ENCODE measurements around the gene KLHL12.
A peak's percentile ranks its signal among the peaks of the same experiment; 100 is the strongest.

Gene KLHL12

DNA sequence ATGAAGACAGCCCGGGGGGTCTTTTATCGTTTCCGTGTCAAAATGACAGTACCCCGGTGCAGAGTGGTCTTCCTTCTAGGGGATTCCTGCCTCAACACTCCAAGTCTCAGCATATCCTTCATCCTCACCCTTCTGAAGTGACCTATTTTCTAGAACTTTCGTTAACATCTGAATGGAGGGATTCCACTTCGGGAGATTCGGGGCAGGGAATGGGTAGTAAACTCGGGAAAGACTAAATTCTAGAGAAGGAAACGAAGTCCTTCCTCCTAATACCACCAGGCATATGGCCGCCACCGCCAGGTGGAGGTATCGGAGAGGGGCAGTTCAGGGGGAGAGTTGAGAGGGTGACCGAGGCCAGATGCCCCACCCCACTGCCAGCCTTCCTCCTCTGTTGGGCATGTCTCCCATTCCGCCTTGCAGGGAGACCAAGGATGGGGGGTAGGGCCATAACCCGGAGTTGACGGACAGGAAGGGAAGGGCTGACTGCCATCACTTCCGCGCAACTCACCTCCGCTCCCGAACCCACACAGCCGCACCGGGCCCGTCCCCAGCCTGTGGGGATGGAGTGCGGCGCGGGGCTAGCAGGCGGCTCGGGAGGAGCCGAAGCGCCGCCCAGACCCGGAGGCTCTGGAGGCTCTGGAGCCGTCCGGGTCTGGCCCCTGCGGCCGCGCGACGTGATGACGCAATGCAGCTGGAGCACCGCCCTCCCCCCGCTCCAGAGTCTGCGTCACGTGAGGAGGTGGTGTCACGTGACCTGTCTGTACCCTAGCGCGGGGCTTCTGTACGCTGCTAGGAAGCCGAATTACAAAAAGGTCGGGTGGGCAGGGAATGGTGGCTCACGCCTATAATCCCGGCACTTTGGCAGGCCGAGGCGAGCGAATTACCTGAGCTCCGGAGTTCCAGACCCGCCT lies at the start of gene KLHL12:
Gene KLHL12, minus strand, starts transcription at position 654 of the 911 bp plus-strand sequence. CDS start 2,072 bp downstream, outside the sequence.
- peak within 1 kb of the TSS; percentile 92 for H3K4me3 Mint-ChIP-seq
- peak within 1 kb of the TSS; percentile 96 for H3K27ac Mint-ChIP-seq
- peak; percentile 95 for DNase-seq (ENCODE audit: low spot score)
- H3K27me3 Mint-ChIP-seq (ENCODE audit: low read depth), result peaks cover 2% of the 10 kb centered on the region
- no peaks in the 10 kb centered on the region for H3K9me3 Mint-ChIP-seq
- peaks cover 27% of the 10 kb centered on the region for H3K4me1 Mint-ChIP-seq (ENCODE audit: low read depth)
- H3K36me3 Mint-ChIP-seq (ENCODE audit: low read depth), result peaks cover 11% of the 10 kb centered on the region

DNA sequence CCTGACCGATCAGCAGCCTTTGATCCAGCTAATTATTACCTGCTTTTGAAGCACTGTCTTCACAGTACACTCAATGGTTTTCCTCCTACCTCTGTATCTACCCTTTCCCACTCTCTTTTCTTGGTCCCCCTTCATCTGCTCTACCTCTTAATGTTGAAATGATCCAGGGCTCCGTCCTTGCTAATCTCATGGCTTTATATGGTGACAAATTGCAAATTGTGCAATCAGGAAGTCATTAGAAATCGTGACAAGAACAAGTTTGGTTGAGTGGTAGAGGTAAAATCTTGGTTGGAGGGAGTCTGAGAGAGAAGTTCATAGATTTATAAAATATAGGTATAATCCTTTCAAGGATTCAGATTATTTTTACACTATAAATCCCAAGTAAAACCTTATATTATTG lies 49.6 kb upstream of the KLHL12 start:
- no peak for DNase-seq (ENCODE audit: low spot score)
- Mint-ChIP-seq H3K9me3 (no peaks in the 10 kb centered on the region), H3K27me3 (ENCODE audit: low read depth) (peaks cover 51% of the 10 kb centered on the region), H3K4me3 (no peak overlapping the region), H3K4me1 (ENCODE audit: low read depth) (no peaks in the 10 kb centered on the region), H3K36me3 (ENCODE audit: low read depth) (no peaks in the 10 kb centered on the region), H3K27ac (no peak overlapping the region)

DNA sequence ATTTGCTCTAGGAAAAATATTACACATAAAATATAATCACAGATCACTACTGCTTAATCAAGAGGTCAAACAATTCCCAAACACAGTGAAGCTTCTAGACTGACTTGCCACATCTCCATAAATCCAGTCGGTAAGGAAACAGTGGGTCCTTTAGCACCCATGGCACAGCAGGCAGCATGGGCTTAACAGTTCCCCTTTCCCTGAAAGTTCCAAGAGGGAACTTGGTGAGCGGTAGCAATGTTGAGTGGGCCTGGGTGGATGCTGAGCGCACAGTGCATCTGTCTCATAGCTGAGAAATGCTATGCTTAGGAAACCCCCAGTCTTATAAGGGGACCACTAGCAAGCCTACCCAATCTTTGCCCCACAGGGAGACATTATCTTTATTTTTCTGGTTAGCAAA lies 47.8 kb upstream of the KLHL12 start:
- Mint-ChIP-seq H3K27me3 (ENCODE audit: low read depth) (peaks cover 47% of the 10 kb centered on the region), H3K36me3 (ENCODE audit: low read depth) (no peaks in the 10 kb centered on the region)

DNA sequence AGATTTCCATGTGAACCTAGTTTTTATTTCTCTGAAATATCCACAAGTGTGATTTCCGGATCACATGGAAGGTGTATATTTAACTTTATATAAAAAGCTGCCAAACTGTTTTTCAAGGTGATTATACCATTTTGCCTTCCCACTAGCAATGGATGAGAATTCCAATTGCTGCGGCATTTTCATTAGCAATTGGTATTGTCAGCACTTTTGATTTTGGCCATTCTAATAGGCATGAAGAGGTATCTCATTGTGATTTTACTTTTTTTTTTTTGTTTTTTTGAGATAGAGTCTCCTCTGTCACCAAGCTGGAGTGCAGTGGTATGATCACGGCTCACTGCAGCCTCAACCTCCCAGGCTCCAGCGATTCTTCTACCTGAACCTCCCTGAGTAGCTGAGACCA lies 45.0 kb upstream of the KLHL12 start:
- no peak overlapping the region for H3K4me3 Mint-ChIP-seq
- no peak for DNase-seq (ENCODE audit: low spot score)
- no peak overlapping the region for H3K27ac Mint-ChIP-seq
- peaks cover 25% of the 10 kb centered on the region for H3K27me3 Mint-ChIP-seq (ENCODE audit: low read depth)
- H3K36me3 Mint-ChIP-seq (ENCODE audit: low read depth), result no peaks in the 10 kb centered on the region
- no peaks in the 10 kb centered on the region for H3K9me3 Mint-ChIP-seq
- H3K4me1 Mint-ChIP-seq (ENCODE audit: low read depth), result peaks cover 17% of the 10 kb centered on the region

More for the DNA sequence above, 47.8 kb upstream of the KLHL12 start:
- Mint-ChIP-seq H3K27ac (no peak overlapping the region), H3K4me3 (no peak overlapping the region), H3K9me3 (no peaks in the 10 kb centered on the region), H3K4me1 (ENCODE audit: low read depth) (no peaks in the 10 kb centered on the region)
- no peak for DNase-seq (ENCODE audit: low spot score)

DNA sequence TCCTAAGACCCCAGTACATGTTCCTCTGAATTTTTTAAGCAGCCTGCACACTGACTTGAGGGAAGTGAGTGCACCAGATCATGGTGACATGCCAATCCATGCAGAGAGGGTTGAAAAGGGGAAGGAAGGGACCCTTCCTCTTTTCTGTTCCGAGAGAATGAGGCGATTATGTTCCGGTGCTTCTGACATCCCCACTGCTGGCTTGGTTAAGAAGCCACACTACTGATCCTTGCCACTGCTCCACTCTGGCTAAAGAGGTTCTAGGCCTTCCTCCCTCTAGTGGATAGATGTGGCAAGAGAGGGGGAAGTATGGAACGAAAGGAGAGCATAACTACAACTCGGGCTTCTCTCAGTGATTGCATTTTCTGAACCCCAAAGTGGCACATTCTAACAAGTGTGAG lies 41.9 kb upstream of the KLHL12 start:
- Mint-ChIP-seq H3K9me3 (no peaks in the 10 kb centered on the region), H3K4me1 (ENCODE audit: low read depth) (peaks cover 22% of the 10 kb centered on the region), H3K36me3 (ENCODE audit: low read depth) (peaks cover 3% of the 10 kb centered on the region), H3K27me3 (ENCODE audit: low read depth) (peaks cover 9% of the 10 kb centered on the region), H3K4me3 (no peak overlapping the region), H3K27ac (no peak overlapping the region)
- DNase-seq (ENCODE audit: low spot score), result peak; percentile 15

DNA sequence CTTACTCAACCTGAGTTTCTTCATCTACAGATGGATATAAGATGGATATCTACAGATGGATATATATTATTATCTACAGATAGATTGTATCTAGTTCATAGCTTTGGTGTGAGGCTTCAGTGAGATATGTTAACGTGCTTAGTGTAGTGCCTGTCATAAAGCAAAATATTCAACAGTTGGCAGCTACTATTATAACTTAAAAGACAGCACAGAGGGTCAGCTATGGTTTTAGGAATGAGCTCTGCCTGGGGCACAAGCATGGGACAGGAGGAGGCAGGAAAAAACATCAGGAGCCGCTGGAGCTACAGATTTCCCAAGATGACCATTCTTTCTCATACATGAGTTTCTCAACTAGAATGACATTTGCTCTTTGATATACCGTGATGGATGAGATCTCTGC lies 41.3 kb upstream of the KLHL12 start:
- no peak for DNase-seq (ENCODE audit: low spot score)
- Mint-ChIP-seq H3K27ac (peak overlapping the region; percentile 88), H3K27me3 (ENCODE audit: low read depth) (peaks cover 4% of the 10 kb centered on the region), H3K4me3 (peak overlapping the region; percentile 93), H3K36me3 (ENCODE audit: low read depth) (peaks cover 5% of the 10 kb centered on the region), H3K9me3 (no peaks in the 10 kb centered on the region), H3K4me1 (ENCODE audit: low read depth) (peaks cover 22% of the 10 kb centered on the region)

DNA sequence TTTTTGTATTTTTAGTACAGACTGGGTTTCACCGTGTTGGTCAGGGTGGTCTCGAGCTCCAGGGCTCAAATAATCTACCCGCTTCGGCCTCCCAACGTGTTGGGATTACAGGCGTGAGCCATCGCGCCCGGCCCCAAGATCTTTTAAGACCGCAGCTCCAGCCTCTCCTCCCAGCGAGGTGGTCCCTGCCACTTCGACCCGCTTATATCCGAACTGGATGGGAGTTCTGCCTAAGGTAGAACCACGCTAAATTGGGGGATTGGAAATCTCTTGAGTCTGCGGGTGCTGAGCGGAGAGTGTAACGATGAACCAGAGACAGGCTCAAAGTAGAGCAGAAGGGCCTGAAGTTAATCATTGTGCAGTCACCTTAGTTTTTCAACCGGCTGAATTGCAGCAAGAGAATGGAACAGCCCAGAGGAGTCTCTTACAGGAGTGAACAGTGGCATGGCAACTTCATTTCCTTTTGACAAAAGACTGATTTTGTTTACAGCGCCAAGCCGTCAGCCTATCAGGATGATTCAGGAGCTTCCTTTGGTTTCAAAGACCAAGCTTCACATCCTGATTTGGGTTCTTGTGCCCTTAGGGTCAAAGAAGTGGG lies 40.7 kb upstream of the KLHL12 start:
- Mint-ChIP-seq H3K27me3 (ENCODE audit: low read depth) (no peaks in the 10 kb centered on the region), H3K36me3 (ENCODE audit: low read depth) (peaks cover 5% of the 10 kb centered on the region)

DNA sequence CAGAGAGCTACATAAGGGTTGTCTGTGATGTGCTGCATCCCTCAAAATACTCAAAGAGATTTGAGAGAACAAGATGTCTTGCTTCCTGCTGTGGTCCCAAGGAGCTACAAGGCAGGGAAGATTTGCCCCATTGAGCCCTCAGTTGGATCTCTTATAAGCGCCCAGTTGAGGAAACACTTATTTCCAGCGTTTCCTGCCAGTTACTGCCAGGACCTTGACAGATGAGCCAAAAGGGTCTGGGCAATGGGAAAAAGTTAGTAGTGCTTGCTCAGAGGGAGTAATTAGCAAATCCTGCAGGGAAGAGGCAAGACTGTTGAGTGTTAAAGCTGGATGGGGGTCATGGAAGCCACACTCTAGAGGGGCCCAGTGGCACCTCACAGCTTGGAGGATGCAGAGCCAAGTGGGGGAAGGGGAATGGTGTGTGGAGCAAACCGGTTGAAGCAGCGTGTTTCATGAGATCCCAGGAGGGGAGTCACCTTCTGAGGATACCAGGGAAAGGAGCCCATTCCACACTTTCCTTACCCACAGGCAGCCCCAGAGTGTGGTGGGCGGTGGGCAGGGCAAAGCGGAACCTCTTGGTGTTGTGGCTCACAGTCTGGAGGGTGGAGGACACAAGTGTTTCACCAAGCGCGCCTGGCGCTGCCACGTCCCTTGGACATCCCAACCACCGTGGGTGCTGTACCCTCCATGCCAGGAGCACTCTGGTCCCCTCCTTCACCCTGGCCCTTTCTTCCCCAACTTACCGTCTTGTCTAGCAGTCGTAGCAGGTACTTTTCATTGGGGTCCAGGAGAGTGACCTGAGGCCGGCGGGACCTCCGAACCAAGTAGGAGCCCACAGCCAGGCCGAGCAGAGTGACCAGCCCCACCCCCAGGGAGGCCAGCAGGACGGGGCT lies 39.2 kb upstream of the KLHL12 start:
- no peak for DNase-seq (ENCODE audit: low spot score)
- Mint-ChIP-seq H3K27ac (peak overlapping the region; percentile 54), H3K4me1 (ENCODE audit: low read depth) (peaks cover 22% of the 10 kb centered on the region), H3K36me3 (ENCODE audit: low read depth) (peaks cover 5% of the 10 kb centered on the region), H3K9me3 (no peaks in the 10 kb centered on the region), H3K27me3 (ENCODE audit: low read depth) (no peaks in the 10 kb centered on the region), H3K4me3 (peak overlapping the region; percentile 75)

More for the DNA sequence above, 40.7 kb upstream of the KLHL12 start:
- DNase-seq (ENCODE audit: low spot score), result peak; percentile 15
- peak overlapping the region; percentile 88 for H3K27ac Mint-ChIP-seq
- H3K4me1 Mint-ChIP-seq (ENCODE audit: low read depth), result peaks cover 22% of the 10 kb centered on the region
- H3K9me3 Mint-ChIP-seq, result no peaks in the 10 kb centered on the region
- H3K4me3 Mint-ChIP-seq, result peak overlapping the region; percentile 93

DNA sequence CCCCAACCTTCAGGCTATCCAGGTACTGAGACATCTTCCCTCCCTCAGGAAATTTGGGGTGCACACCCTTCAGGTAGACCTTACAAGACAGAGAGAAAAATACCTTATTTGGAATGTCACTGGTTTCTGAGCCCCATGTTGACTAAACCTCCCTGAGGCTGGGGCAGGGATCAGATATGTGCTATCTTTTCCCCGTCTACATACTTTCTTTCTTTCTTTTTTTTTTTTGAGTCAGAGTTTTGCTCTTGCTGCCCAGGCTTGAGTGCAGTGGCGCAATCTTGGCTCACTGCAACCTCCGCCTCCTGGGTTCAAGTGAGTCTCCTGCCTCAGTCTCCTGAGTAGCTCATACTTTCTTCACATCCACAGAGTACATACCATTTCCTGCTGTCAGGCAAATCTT lies 38.4 kb upstream of the KLHL12 start:
- Mint-ChIP-seq H3K36me3 (ENCODE audit: low read depth) (peaks cover 5% of the 10 kb centered on the region), H3K27ac (no peak overlapping the region), H3K9me3 (no peaks in the 10 kb centered on the region), H3K4me3 (peak overlapping the region; percentile 75), H3K27me3 (ENCODE audit: low read depth) (no peaks in the 10 kb centered on the region), H3K4me1 (ENCODE audit: low read depth) (peaks cover 22% of the 10 kb centered on the region)
- DNase-seq (ENCODE audit: low spot score), result no peak

DNA sequence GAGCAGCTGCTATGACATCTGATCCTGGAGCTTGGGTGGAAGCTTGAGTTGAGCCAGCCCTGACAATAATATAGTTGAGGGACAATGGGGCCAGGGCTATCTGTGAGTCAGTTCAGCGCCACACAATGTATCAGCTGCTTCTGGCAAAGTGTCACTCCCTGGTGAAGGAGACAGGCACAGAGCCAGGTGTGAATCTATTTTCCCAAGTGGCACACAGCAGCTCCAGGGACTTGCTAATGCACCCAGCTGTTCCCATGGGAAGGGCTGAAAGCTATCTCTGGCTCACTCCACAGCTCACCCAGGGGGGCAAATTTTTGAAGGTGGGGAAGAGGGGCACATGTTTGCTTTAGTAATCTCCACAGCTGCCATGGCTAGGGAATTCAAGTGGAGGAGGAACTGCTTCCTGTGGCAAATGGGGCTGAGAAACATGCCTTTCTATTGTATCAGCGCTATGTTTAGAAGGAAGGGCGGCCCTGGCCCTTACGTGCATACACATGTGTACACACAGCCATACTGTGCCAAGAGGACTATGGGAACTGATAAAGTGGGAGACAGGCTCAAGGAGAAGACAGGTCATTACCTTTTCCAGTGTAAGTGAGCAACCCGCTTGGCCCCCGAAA lies 37.9 kb upstream of the KLHL12 start:
- H3K4me3 Mint-ChIP-seq, result peak overlapping the region; percentile 0
- no peaks in the 10 kb centered on the region for H3K9me3 Mint-ChIP-seq
- H3K27me3 Mint-ChIP-seq (ENCODE audit: low read depth), result no peaks in the 10 kb centered on the region
- H3K4me1 Mint-ChIP-seq (ENCODE audit: low read depth), result peaks cover 22% of the 10 kb centered on the region
- no peak overlapping the region for H3K27ac Mint-ChIP-seq
- no peak for DNase-seq (ENCODE audit: low spot score)
- peaks cover 5% of the 10 kb centered on the region for H3K36me3 Mint-ChIP-seq (ENCODE audit: low read depth)

DNA sequence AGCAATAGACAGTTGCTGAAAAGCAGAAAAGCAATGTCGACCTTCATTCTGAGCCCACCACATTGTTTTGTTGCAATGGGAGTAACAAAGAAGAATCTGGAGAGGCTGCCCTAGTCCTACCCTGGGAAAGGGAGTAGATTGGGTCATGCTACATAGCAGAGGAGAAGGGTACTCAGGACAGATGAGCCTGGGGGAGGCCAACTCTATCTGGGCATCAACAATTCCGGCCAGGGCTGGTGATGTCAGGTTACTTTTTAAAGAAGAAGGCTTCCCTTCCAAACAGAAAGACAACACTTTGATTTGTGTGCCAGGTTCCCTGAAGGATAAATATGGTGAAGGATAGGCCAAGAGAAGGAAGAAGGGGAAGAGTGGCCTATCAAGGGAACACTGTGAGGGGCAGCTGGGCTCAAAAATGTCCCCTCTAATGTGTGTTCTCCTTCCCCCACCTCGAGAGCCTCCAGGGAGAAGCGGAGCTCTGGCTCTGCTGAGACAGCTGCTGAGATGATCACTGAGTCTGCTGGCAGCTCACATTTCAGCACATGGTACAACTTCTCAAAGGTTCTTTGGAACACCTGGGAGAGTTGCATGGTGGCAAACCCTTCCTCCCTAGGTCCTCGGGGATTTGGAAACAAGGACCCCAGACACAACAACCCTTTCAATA lies 34.3 kb upstream of the KLHL12 start:
- H3K9me3 Mint-ChIP-seq, result no peaks in the 10 kb centered on the region
- H3K27me3 Mint-ChIP-seq (ENCODE audit: low read depth), result no peaks in the 10 kb centered on the region
- H3K27ac Mint-ChIP-seq, result no peak overlapping the region
- DNase-seq (ENCODE audit: low spot score), result no peak
- no peak overlapping the region for H3K4me3 Mint-ChIP-seq
- H3K36me3 Mint-ChIP-seq (ENCODE audit: low read depth), result peaks cover 5% of the 10 kb centered on the region
- H3K4me1 Mint-ChIP-seq (ENCODE audit: low read depth), result peaks cover 21% of the 10 kb centered on the region

DNA sequence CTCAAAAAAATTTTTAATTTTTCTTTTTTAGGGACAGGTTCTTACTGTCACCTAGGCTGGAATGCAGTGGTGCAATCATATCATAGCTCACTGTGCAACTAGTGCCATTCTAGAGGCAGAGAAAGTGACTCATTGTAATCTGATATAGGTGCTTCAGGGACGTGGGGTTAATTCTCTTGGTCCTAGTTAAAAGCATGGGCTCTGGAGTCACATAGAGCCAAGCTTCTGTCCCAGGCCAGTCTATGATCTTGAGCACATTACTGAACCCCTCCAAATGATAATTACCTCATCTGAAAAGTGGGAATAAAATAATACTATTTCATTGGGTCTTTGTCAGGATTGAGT lies 32.2 kb upstream of the KLHL12 start:
- peaks cover 4% of the 10 kb centered on the region for H3K36me3 Mint-ChIP-seq (ENCODE audit: low read depth)
- peak overlapping the region; percentile 86 for H3K4me3 Mint-ChIP-seq

More for the DNA sequence above, 32.2 kb upstream of the KLHL12 start:
- no peaks in the 10 kb centered on the region for H3K27me3 Mint-ChIP-seq (ENCODE audit: low read depth)
- H3K9me3 Mint-ChIP-seq, result no peaks in the 10 kb centered on the region
- no peak for DNase-seq (ENCODE audit: low spot score)
- no peak overlapping the region for H3K27ac Mint-ChIP-seq
- H3K4me1 Mint-ChIP-seq (ENCODE audit: low read depth), result peaks cover 22% of the 10 kb centered on the region

Data from T-helper 2 cell treated with Interferon-gamma antibody and Interleukin-4, amounts not matched to agents 5 μg/mL and 100 μg/mL, for 36 hours (primary cell).